Gastroesophageal sphincter (tissue), 3 donors: Measurements from ENCODE around the gene AASDH.

Source experiments
- POLR2A ChIP-seq, 2 donors: fragments of 450-650 bp; IDR thresholded peaks; one replicate each; pipeline ENCODE4 v1.6.1; 2017; ENCODE audit warnings: antibody characterized with exemption in 2 of 2, mild to moderate bottlenecking in 2 of 2, moderate library complexity in 1 of 2
- TF ChIP-seq, protein P1 (sequence below), 4 experiments: fragments of 200-600 bp in 2 of 4; fragments of 450-650 bp in 2 of 4; sonication (generic) in 1 of 4; IDR thresholded peaks; one replicate each; pipeline ENCODE4 v1.5.1; 2017 to 2019; ENCODE audit warnings: antibody characterized with exemption in 4 of 4, mild to moderate bottlenecking in 2 of 4, moderate library complexity in 2 of 4

GRCh38 chr4:56424176-56424575 lies 36.9 kb upstream of the AASDH start:
- TF ChIP-seq, protein P1, sequence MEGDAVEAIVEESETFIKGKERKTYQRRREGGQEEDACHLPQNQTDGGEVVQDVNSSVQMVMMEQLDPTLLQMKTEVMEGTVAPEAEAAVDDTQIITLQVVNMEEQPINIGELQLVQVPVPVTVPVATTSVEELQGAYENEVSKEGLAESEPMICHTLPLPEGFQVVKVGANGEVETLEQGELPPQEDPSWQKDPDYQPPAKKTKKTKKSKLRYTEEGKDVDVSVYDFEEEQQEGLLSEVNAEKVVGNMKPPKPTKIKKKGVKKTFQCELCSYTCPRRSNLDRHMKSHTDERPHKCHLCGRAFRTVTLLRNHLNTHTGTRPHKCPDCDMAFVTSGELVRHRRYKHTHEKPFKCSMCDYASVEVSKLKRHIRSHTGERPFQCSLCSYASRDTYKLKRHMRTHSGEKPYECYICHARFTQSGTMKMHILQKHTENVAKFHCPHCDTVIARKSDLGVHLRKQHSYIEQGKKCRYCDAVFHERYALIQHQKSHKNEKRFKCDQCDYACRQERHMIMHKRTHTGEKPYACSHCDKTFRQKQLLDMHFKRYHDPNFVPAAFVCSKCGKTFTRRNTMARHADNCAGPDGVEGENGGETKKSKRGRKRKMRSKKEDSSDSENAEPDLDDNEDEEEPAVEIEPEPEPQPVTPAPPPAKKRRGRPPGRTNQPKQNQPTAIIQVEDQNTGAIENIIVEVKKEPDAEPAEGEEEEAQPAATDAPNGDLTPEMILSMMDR (IDR thresholded peaks at IDR 0.05): no peak
- TF ChIP-seq POLR2A (IDR thresholded peaks at IDR 0.05): no peak
